A549 treated with dexamethasone at 1 μM for 4 hours (cell line): ENCODE results near the gene TUBB2B. TPM values are rescaled to one million over a fixed set of nuclear protein-coding genes. Genes with fewer than 3 reads are reported as not detected.

Experiments
- total RNA-seq: library from RNA; stranded (reverse); fragments of 200-300 nt; extraction: Qiagen RNA extraction; gene quantifications from 5 replicates; pipeline ENCODE4 v1.2.3, GENCODE V29; 2022

Gene TUBB2B
- total RNA-seq = 14.2 to 16.9 TPM (median 15.4 TPM) in 5 replicates

GRCh38 chr6:3227363-3228045 lies at the start of gene TUBB2B:
TUBB2B (minus strand) TSS chr6:3227653; CDS start chr6:3227543, 110 bp downstream.

GRCh38 chr6:3258720-3259490 lies 31.5 kb upstream of the TUBB2B start, which contains the start of gene PSMG4:
PSMG4 (plus strand) TSS chr6:3258947; CDS start chr6:3259023, 76 bp downstream.

Other genes starting within 250 kb of the TUBB2B start
- 57.8 to 71.6 TPM (median 68.2 TPM) in 5 replicates for gene NQO2, start 227.8 kb downstream of the TUBB2B start, total RNA-seq
- gene RIPK1, start 159.2 kb downstream of the TUBB2B start, total RNA-seq = 12.0 to 13.8 TPM (median 12.5 TPM) in 5 replicates
- gene BPHL, start 108.9 kb downstream of the TUBB2B start, total RNA-seq = 19.2 to 24.4 TPM (median 23.0 TPM) in 5 replicates
- gene TUBB2A, start 70.1 kb downstream of the TUBB2B start, total RNA-seq = 83.9 to 100 TPM (median 95.5 TPM) in 5 replicates
- gene PSMG4, start 31.3 kb upstream of the TUBB2B start, total RNA-seq = 21.5 to 27.9 TPM (median 25.4 TPM) in 5 replicates
- gene SLC22A23, start 229.4 kb upstream of the TUBB2B start, total RNA-seq = 7.5 to 12.0 TPM (median 10.7 TPM) in 5 replicates